NCI-H774 (cell line): Measurements from ENCODE around the gene IDH3A.

ENCODE experiments used
- DNase-seq: peaks from one replicate; lab custom pipeline; 2025; lab: John Stamatoyannopoulos, UW

The IDH3A gene

GRCh38 chr15:78204351-78205309 lies 55.5 kb downstream of the IDH3A start:
- no peak for DNase-seq

GRCh38 chr15:78205337-78205736 lies 56.2 kb downstream of the IDH3A start:
- no peak for DNase-seq

GRCh38 chr15:78205856-78206255 lies 56.7 kb downstream of the IDH3A start:
- no peak for DNase-seq

GRCh38 chr15:78206326-78207109 lies 57.4 kb downstream of the IDH3A start:
- no peak for DNase-seq

- no peak for DNase-seq
Observed at GRCh38 chr15:78207110-78207458, 57.9 kb downstream of the IDH3A start.

DNA sequence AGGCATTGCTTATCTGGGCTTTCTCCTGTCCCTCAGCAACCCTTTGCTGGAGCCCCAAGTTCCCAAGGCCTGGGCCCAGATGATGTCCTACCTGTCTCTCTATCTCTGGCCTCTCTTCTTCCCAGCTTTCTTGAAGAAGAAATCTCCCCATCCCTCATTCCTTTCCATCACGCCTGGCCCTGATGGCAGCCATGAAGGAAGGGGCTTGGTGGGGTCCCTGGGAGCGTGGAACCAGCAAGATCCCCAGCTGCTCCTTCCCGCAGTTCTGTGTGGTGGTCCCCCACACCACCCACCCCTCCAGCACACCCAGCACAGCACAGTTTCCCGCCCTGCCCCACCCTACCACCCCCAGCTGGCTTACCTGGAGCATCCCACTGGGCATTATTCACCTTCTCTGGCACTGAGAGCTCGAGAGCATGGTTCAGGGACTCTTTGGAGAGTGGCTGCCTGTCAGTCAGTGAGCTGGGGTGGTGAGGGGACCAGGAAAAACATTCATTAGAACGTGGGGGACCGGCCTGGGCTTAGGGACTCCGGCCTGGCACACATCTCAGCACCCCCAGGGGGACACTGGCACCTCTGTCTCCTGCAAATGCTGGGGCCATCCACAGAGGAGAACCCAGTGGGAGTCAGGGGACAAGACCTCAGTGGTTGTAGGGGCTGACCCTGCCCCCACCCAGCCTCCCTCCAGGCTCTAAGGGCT lies 58.6 kb downstream of the IDH3A start:
- no peak for DNase-seq

GRCh38 chr15:78208341-78208844 lies 59.2 kb downstream of the IDH3A start:
- no peak for DNase-seq

DNA sequence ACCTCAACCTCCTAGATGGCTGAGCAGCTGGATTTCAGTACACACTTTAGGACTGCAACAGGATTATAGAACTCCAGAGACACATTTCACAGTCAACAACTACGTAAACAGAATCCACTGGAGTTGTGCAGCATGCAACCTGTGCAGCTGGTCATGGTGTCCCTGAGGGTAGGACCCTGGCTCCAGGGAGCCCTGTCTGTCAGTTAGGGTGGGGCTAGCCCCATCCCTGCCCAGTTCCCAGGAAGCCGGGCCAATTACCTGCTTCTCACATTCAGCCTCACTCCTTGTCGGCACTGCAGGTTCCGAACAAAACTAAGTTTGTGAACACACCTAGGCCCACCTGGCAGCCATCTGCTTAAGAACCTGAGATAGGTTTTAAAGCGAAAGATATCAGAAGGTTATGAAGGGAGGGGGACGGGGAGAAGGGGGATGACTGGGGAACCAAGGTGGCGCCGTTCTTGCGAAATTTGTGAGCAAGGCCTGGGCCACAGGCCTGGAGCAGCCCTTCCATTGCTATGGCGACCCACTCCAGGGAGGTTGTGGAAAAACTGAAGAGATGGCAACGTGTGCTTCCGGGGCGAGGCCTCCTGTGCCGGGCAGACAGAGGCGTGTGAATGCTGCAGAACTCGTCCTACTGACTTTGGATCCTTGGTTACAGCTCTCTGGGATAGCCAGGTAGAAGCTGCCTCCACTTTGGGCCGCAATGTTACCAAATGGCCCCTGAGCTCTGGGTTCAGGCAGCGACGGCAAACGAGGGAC lies 59.9 kb downstream of the IDH3A start:
- no peak for DNase-seq

DNA sequence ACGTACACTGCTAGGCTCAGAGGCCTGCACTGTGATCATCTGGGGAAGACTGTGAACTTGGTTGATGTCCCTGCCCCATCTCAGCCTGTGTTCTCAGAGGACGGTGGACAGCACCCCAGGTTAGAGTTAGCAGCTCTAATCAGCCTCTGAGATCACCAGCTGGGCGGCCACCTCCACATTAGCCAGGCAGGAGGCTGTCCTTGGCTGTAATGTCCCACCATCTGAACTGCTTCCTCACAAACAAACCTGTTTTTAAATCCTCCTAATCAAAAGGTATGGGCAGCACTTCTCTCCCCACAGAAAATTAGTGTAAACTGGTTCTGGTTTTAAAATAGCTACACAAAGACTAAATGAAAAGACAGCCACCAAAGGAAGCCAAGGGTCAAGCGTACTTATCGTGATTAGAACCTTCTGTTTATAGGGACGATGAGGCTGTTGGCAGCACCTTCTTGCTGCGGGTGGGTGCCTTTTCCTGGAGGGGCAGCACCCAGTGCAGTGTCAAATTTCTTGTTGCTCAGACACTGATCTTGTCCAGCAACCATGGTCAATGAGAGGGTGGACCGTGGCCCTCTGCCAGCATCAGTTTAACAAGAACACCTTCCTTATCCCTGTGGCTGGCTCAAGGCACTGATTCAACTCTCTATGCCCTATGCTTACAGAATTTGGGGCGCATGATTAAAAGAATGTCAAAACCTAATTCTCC lies 60.6 kb downstream of the IDH3A start:
- DNase-seq = no peak

DNA sequence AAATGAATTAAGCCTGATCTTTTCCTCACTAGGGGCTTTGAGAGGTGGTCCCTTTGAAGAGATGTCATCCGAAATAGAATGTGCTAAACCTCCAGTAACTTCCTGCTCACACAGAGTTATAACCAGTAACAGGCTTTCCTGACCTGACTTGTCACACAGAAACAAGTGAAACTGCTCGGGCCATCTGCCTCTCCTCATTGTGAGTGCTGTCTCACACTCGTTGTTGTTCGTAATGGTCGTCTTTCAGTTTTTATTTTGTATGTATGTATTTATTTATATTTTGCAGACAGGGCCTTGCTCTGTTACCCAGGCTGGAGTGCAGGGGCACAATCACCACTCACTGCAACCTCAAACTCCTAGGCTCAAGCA lies 61.2 kb downstream of the IDH3A start:
- no peak for DNase-seq

GRCh38 chr15:78211189-78211921 lies 62.2 kb downstream of the IDH3A start:
- DNase-seq = no peak

GRCh38 chr15:78212008-78212407 lies 62.8 kb downstream of the IDH3A start:
- DNase-seq = no peak

- DNase-seq = no peak
Observed at GRCh38 chr15:78212546-78213424, 63.6 kb downstream of the IDH3A start.

- no peak for DNase-seq
Observed at GRCh38 chr15:78213425-78213750, 64.2 kb downstream of the IDH3A start.

GRCh38 chr15:78213956-78214355 lies 64.8 kb downstream of the IDH3A start:
- DNase-seq = no peak

GRCh38 chr15:78216276-78217104 lies 67.3 kb downstream of the IDH3A start:
- DNase-seq = no peak

DNA sequence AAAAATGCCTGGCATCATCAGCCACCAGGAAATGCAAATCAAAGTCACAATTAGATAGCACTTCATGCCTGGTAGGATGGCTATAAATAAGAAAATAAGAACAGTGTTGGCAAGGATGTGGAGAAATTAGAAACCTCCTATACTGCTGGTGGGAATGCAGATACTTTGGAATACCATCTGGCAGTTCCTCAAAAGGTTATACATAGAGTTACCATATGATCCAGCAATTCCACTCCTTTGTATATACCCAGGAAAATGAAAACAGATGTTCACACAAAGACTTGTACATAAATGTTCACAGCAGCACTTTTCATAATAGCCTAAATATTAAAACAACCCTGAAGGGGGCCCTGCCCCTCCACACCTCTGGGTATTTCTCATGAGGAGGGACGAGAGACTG lies 71.6 kb downstream of the IDH3A start:
- no peak for DNase-seq
